ENCODE results near the gene PLCXD1. TPM values are rescaled to one million over a fixed set of nuclear protein-coding genes. Genes with fewer than 3 reads are reported as not detected.
A peak's percentile ranks its signal among the peaks of the same experiment; 100 is the strongest.

PLCXD1 gene
- total and polyA plus RNA-seq, 10 donors, result 9.9 to 35.0 (median 21.5) TPM

DNA sequence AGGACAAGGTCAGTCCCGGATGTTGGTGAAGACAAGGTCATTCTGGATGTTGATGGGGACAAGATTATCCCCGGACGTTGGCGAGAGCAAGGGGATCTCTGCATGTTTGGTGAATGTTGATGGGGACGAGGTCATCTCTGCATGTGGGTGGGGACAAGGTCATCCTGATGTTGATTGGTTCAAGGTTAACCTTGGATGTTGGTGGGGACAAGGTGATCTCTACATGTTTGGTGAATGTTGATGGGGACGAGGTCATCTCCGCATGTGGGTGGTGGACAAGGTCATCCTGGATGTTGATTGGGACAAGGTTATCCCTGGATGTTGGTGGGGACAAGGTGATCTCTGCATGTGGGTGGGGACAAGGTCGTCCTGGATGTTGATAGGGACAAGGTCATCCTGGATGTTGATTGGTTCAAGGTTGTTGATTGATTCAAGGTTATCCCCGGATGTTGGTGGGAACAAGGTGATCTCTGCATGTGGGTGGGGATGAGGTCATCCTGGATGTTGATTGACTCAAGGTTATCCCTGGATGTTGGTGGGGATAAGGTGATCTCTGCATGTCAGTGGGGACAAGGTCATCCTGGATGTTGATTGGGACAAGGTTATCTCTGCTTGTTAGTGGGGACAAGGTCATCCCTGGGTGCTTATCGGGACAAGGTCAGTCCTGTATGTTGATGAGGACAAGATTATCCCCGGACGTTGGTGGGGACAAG lies 28.8 kb upstream of the PLCXD1 start:
- Histone ChIP-seq H3K4me3 (no peak overlapping the region), H3K27ac (no peak overlapping the region), H3K36me3 (no peaks in the 10 kb centered on the region), H3K4me1 (peaks cover 0 to 7% (median 2%) of the 10 kb centered on the region in 6 donors), H3K9me3 (peaks cover 0 to 12% (median 0%) of the 10 kb centered on the region in 8 donors), H3K27me3 (replicated peaks in 1 of 7) (no peaks in the 10 kb centered on the region)
- DNase-seq, result peak; percentile 30
- WGBS, 5 donors, result 77 to 87% (median 81%) methylated on average over 12 of the region's 12 CpGs
- TF ChIP-seq POLR2AphosphoS5 (IDR thresholded peaks at IDR 0.05) (no peak), POLR2A (IDR thresholded peaks at IDR 0.05) (no peak)
- TF ChIP-seq, protein P1, sequence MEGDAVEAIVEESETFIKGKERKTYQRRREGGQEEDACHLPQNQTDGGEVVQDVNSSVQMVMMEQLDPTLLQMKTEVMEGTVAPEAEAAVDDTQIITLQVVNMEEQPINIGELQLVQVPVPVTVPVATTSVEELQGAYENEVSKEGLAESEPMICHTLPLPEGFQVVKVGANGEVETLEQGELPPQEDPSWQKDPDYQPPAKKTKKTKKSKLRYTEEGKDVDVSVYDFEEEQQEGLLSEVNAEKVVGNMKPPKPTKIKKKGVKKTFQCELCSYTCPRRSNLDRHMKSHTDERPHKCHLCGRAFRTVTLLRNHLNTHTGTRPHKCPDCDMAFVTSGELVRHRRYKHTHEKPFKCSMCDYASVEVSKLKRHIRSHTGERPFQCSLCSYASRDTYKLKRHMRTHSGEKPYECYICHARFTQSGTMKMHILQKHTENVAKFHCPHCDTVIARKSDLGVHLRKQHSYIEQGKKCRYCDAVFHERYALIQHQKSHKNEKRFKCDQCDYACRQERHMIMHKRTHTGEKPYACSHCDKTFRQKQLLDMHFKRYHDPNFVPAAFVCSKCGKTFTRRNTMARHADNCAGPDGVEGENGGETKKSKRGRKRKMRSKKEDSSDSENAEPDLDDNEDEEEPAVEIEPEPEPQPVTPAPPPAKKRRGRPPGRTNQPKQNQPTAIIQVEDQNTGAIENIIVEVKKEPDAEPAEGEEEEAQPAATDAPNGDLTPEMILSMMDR (IDR thresholded peaks at IDR 0.05 in 8 of 11, conservative IDR thresholded peaks at IDR 0.05 in 3 of 11), result no peak
- intact Hi-C loops (cut with DNase I; ENCODE audit: low total_unique reads), result no loop called here

DNA sequence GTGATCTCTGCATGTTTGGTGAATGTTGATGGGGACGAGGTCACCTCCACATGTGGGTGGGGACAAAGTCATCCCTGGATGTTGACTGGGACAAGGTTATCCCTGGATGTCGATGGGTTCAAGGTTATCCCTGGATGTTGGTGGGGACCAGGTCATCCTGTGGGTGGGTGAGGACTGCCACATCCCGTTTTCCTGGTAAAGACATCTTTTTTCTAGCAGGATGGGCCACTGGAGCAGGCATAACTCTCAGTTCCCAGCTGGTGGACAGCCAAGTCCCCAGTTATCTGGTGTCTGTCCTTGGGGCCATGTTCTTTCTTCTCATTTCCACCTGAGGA lies 28.3 kb upstream of the PLCXD1 start:
- Histone ChIP-seq H3K27me3 (replicated peaks in 1 of 7) (peaks cover 0 to 2% (median 0%) of the 10 kb centered on the region in 7 donors), H3K4me1 (peaks cover 0 to 7% (median 2%) of the 10 kb centered on the region in 6 donors), H3K4me3 (no peak overlapping the region), H3K27ac (no peak overlapping the region), H3K9me3 (peaks cover 0 to 12% (median 0%) of the 10 kb centered on the region in 8 donors), H3K36me3 (no peaks in the 10 kb centered on the region)
- no peak for TF ChIP-seq POLR2A (IDR thresholded peaks at IDR 0.05)
- TF ChIP-seq, protein P1 (IDR thresholded peaks at IDR 0.05 in 8 of 11, conservative IDR thresholded peaks at IDR 0.05 in 3 of 11), result no peak
- no peak for TF ChIP-seq POLR2AphosphoS5 (IDR thresholded peaks at IDR 0.05)
- intact Hi-C loops (cut with DNase I; ENCODE audit: low total_unique reads), result no loop called here
- 83 to 92% (median 88%) methylated on average over 3 of the region's 3 CpGs for WGBS, 5 donors
- DNase-seq, result peak; percentile 41

DNA sequence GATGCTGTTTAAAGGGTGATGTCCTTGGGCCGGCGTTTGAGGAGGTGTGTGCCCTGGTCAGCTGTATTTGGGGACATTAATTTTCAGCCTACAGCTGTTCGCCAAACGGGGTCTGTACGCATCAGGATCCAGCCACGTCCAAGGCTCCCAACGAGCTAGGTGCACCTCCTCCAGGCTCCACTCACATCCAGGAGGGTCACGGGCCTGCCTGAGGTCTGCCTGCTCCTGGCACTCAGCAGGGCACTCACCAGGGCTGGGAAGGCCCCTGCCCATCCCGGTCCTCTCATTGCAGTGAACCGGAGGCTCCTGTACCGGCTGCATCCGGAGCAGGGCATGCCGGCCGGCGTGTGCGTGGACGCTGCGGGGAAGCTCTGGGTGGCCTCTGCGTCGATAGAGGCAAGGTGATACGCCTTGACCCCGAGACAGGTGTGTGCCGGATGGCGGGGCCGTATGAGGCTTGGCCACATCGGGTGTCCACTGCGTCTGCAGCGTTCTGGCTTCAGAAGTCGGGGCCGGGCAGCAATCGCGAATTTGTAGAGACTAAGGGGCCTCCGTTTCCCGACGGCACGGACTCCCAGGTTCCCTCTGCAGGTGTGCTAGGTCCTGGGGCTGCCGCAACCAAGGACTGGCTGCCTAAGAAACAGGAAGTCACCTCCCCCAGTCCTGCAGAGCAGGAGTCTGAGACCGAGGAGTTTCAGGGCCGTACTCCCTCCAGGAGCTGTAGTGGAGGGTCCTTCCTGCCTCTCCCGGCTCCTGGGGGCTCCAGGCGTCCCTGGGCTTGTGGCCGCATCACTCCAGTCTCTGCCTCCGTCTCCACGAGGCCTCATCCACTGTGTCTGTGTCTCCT lies 27.5 kb upstream of the PLCXD1 start:
- Histone ChIP-seq H3K36me3 (no peaks in the 10 kb centered on the region), H3K4me1 (peaks cover 0 to 7% (median 2%) of the 10 kb centered on the region in 6 donors), H3K9me3 (peaks cover 0 to 12% (median 0%) of the 10 kb centered on the region in 8 donors), H3K27ac (no peak overlapping the region), H3K27me3 (replicated peaks in 1 of 7) (peaks cover 0 to 10% (median 0%) of the 10 kb centered on the region in 7 donors), H3K4me3 (no peak overlapping the region)
- TF ChIP-seq, protein P1 (IDR thresholded peaks at IDR 0.05 in 8 of 11, conservative IDR thresholded peaks at IDR 0.05 in 3 of 11), result no peak
- TF ChIP-seq POLR2A (IDR thresholded peaks at IDR 0.05), result no peak
- TF ChIP-seq POLR2AphosphoS5 (IDR thresholded peaks at IDR 0.05), result no peak
- 83 to 91% (median 89%) methylated on average over 26 to 44 of the region's 44 CpGs for WGBS, 5 donors
- intact Hi-C loops (cut with DNase I; ENCODE audit: low total_unique reads), result no loop called here
- DNase-seq, result peak; percentile 74

Measured in spleen (tissue), 11 donors.